SU-DHL-6 (cell line): ENCODE measurements around the gene HAPLN1.

Source experiments
- H2AFZ ChIP-seq: fragments of 200-600 bp; sonication (generic); 2 replicates; pipeline ENCODE4 v1.6.1; 2014; ENCODE audit warnings: low read depth, mild to moderate bottlenecking, moderate library complexity, mixed read lengths, antibody characterized with exemption, low read length; ENCODE audit not compliant: severe bottlenecking
- H3F3A ChIP-seq: fragments of 200-600 bp; shearing (Covaris generic); 2 replicates; pipeline ENCODE4 v1.6.0; 2016; ENCODE audit warnings: antibody characterized with exemption, mild to moderate bottlenecking; ENCODE audit not compliant: insufficient read depth
- H3K27ac ChIP-seq: fragments of 200-600 bp; sonication (generic); 2 replicates; pipeline ENCODE4 v1.5.1; 2016; ENCODE audit warnings: low read depth, mild to moderate bottlenecking, low read length, moderate library complexity, mixed read lengths
- H3K27me3 ChIP-seq: fragments of 200-600 bp; sonication (generic), shearing (Covaris generic); 2 replicates; pipeline ENCODE4 v1.6.0; 2014; ENCODE audit warnings: mild to moderate bottlenecking, low read length
- H3K36me3 ChIP-seq: fragments of 200-600 bp; sonication (generic); 2 replicates; pipeline ENCODE4 v1.6.1; 2014; ENCODE audit warnings: mild to moderate bottlenecking, low read length, mixed read lengths
- H3K4me2 ChIP-seq: fragments of 300-600, 200-600 bp; shearing (Covaris generic), sonication (generic); 2 replicates; pipeline ENCODE4 v1.6.0; 2014; ENCODE audit warnings: low read length, low read depth, mild to moderate bottlenecking; ENCODE audit not compliant: poor library complexity, severe bottlenecking
- H3K4me3 ChIP-seq: fragments of 200-600 bp; sonication (generic); 2 replicates; pipeline ENCODE4 v1.5.1; 2014; ENCODE audit warnings: antibody characterized with exemption, low read length, mild to moderate bottlenecking, mixed read lengths; ENCODE audit not compliant: insufficient read depth, poor library complexity, severe bottlenecking
- H3K79me2 ChIP-seq: fragments of 200-600 bp; sonication (generic); 2 replicates; pipeline ENCODE4 v1.6.1; 2014; ENCODE audit warnings: mild to moderate bottlenecking, low read length, moderate library complexity; ENCODE audit not compliant: insufficient read depth
- H3K9ac ChIP-seq: fragments of 200-600 bp; sonication (generic); 2 replicates; pipeline ENCODE4 v1.7.0; 2014; ENCODE audit warnings: mild to moderate bottlenecking, low read length
- H3K9me2 ChIP-seq: fragments of 200-600 bp; sonication (generic); replicated peaks from 2 replicates; pipeline ENCODE4 v1.6.1; 2014; ENCODE audit warnings: low read length; ENCODE audit not compliant: insufficient read depth
- H3K9me3 ChIP-seq: fragments of 200-600 bp; sonication (generic); 2 replicates; pipeline ENCODE4 v1.6.1; 2014; ENCODE audit warnings: low read length, mixed read lengths; ENCODE audit not compliant: insufficient read depth
- H4K20me1 ChIP-seq: fragments of 200-600 bp; sonication (generic); 2 replicates; pipeline ENCODE4 v1.6.1; 2014; ENCODE audit warnings: low read depth, mild to moderate bottlenecking, antibody characterized with exemption, low read length, moderate library complexity, mixed read lengths
- CTCF ChIP-seq: fragments of 200-600 bp; sonication (generic); IDR thresholded peaks from one replicate; pipeline ENCODE4 v1.5.1; 2017; ENCODE audit warnings: antibody characterized with exemption, mild to moderate bottlenecking, low read length, moderate library complexity; ENCODE audit not compliant: insufficient read depth, poor library complexity, severe bottlenecking
- EZH2phosphoT487 ChIP-seq: fragments of 200-600 bp; sonication (generic), shearing (Covaris generic); conservative IDR thresholded peaks from 2 replicates; pipeline ENCODE4 v1.6.1; 2018; ENCODE audit warnings: mild to moderate bottlenecking, antibody characterized with exemption, low read length, moderate library complexity, mixed read lengths

Gene HAPLN1

GRCh38 chr5:83644301-83644700 lies 76.4 kb downstream of the HAPLN1 start:
- Histone ChIP-seq H4K20me1 (no peaks in the 10 kb centered on the region), H3K27me3 (no peaks in the 10 kb centered on the region), H2AFZ (no peak overlapping the region), H3K9me2 (no peaks in the 10 kb centered on the region), H3K36me3 (no peaks in the 10 kb centered on the region), H3F3A (no peaks in the 10 kb centered on the region), H3K4me2 (no peak overlapping the region), H3K4me3 (no peak overlapping the region), H3K27ac (no peak overlapping the region), H3K79me2 (no peaks in the 10 kb centered on the region), H3K9ac (no peak overlapping the region), H3K9me3 (no peaks in the 10 kb centered on the region)
- TF ChIP-seq CTCF (no peak), EZH2phosphoT487 (no peak)

GRCh38 chr5:83641946-83642345 lies 78.7 kb downstream of the HAPLN1 start:
- no peaks in the 10 kb centered on the region for H3K9me3 ChIP-seq
- no peaks in the 10 kb centered on the region for H3K79me2 ChIP-seq
- no peak overlapping the region for H3K4me3 ChIP-seq
- H3K9me2 ChIP-seq = no peaks in the 10 kb centered on the region
- no peak overlapping the region for H3K9ac ChIP-seq
- H3K4me2 ChIP-seq = no peak overlapping the region
- no peaks in the 10 kb centered on the region for H3K27me3 ChIP-seq
- H3K27ac ChIP-seq = no peak overlapping the region
- no peaks in the 10 kb centered on the region for H3F3A ChIP-seq
- TF ChIP-seq CTCF (no peak), EZH2phosphoT487 (no peak)
- H4K20me1 ChIP-seq = no peaks in the 10 kb centered on the region
- no peaks in the 10 kb centered on the region for H3K36me3 ChIP-seq
- H2AFZ ChIP-seq = no peak overlapping the region

GRCh38 chr5:83639911-83640310 lies 80.7 kb downstream of the HAPLN1 start:
- 0 out of 2 replicates have a peak, but pooled peaks cover 3% of the 10 kb centered on the region for H3K27me3 ChIP-seq
- no peaks in the 10 kb centered on the region for H3F3A ChIP-seq
- no peak overlapping the region for H3K4me3 ChIP-seq
- H3K4me2 ChIP-seq = no peak overlapping the region
- no peak overlapping the region for H2AFZ ChIP-seq
- no peak for TF ChIP-seq CTCF
- no peaks in the 10 kb centered on the region for H3K9me2 ChIP-seq
- no peak overlapping the region for H3K9ac ChIP-seq
- no peaks in the 10 kb centered on the region for H3K79me2 ChIP-seq
- no peak overlapping the region for H3K27ac ChIP-seq
- H4K20me1 ChIP-seq = no peaks in the 10 kb centered on the region
- H3K36me3 ChIP-seq = no peaks in the 10 kb centered on the region
- H3K9me3 ChIP-seq = no peaks in the 10 kb centered on the region

- no peak overlapping the region for H3K9ac ChIP-seq
- no peaks in the 10 kb centered on the region for H3K9me2 ChIP-seq
- no peaks in the 10 kb centered on the region for H4K20me1 ChIP-seq
- H3K4me3 ChIP-seq = no peak overlapping the region
- H3F3A ChIP-seq = no peaks in the 10 kb centered on the region
- no peaks in the 10 kb centered on the region for H3K9me3 ChIP-seq
- no peaks in the 10 kb centered on the region for H3K79me2 ChIP-seq
- no peak overlapping the region for H3K27ac ChIP-seq
- H3K4me2 ChIP-seq = no peak overlapping the region
- H3K27me3 ChIP-seq = 0 out of 2 replicates have a peak, but pooled peaks cover 3% of the 10 kb centered on the region
- H2AFZ ChIP-seq = no peak overlapping the region
- TF ChIP-seq EZH2phosphoT487 (no peak), CTCF (no peak)
- H3K36me3 ChIP-seq = no peaks in the 10 kb centered on the region
Observed at GRCh38 chr5:83636156-83636555, 84.5 kb downstream of the HAPLN1 start.
